HepG2 (cell line): ENCODE data around the gene ALDH3A2. TPM values are rescaled to one million over a fixed set of nuclear protein-coding genes. Genes with fewer than 3 reads are reported as not detected.
A peak's percentile ranks its signal among the peaks of the same experiment; 100 is the strongest.

ENCODE experiments used
- ATF6 ChIP-seq: sonication (generic); formaldehyde crosslinking; conservative IDR thresholded peaks from 2 replicates; pipeline ENCODE4 v1.4.0; 2020; ENCODE audit warnings: missing genetic modification reagents
- BHLHE40 ChIP-seq: IDR thresholded peaks from 2 replicates; pipeline ENCODE4 v1.6.1; 2011; ENCODE audit warnings: low read length, improper control_type of control experiment
- BORCS8-MEF2B ChIP-seq: sonication (generic); formaldehyde crosslinking; IDR thresholded peaks from 2 replicates; pipeline ENCODE4 v1.8.0; 2022; ENCODE audit warnings: mild to moderate bottlenecking, missing genetic modification reagents
- GATAD2A ChIP-seq: IDR thresholded peaks from 2 replicates; pipeline ENCODE4 v1.6.1; 2016
- GMEB1 ChIP-seq: sonication (generic); formaldehyde crosslinking; IDR thresholded peaks from 2 replicates; pipeline ENCODE4 v1.5.1; 2020; ENCODE audit warnings: missing genetic modification reagents, mild to moderate bottlenecking, borderline replicate concordance
- GPN1 ChIP-seq: sonication (generic); formaldehyde crosslinking; IDR thresholded peaks from 2 replicates; pipeline ENCODE4 v1.5.1; 2020; ENCODE audit warnings: missing genetic modification reagents, borderline replicate concordance
- HDAC1 ChIP-seq: sonication (generic); formaldehyde crosslinking; IDR thresholded peaks from 2 replicates; pipeline ENCODE4 v1.5.1; 2020; ENCODE audit warnings: mild to moderate bottlenecking, missing genetic modification reagents
- HNRNPK ChIP-seq: fragments of 200-400 bp; formaldehyde crosslinking; IDR thresholded peaks from 2 replicates; pipeline ENCODE4 v1.6.1; 2018; ENCODE audit warnings: low read length, low read depth, moderate library complexity, mild to moderate bottlenecking; ENCODE audit not compliant: poor library complexity, severe bottlenecking
- HOMEZ ChIP-seq: IDR thresholded peaks from 2 replicates; pipeline ENCODE4 v1.6.1; 2016; ENCODE audit warnings: low read depth
- MLX ChIP-seq: IDR thresholded peaks from 2 replicates; pipeline ENCODE4 v1.6.1; 2016
- NCOA1 ChIP-seq: sonication (generic); formaldehyde crosslinking; IDR thresholded peaks from 2 replicates; pipeline ENCODE4 v1.9.0; 2021; ENCODE audit warnings: missing genetic modification reagents
- NRL ChIP-seq: sonication (generic); formaldehyde crosslinking; IDR thresholded peaks from 2 replicates; pipeline ENCODE4 v1.5.0; 2020; ENCODE audit warnings: missing genetic modification reagents, mild to moderate bottlenecking, moderate library complexity, borderline replicate concordance
- RARA ChIP-seq: IDR thresholded peaks from 2 replicates; pipeline ENCODE4 v1.6.1; 2016; ENCODE audit warnings: missing genetic modification reagents, missing compliant biosample characterization
- TEAD3 ChIP-seq: optimal IDR thresholded peaks from 2 replicates; pipeline ENCODE3; 2016; ENCODE audit warnings: borderline replicate concordance
- ZBTB34 ChIP-seq: sonication (generic); formaldehyde crosslinking; IDR thresholded peaks from 2 replicates; pipeline ENCODE4 v1.8.0; 2022; ENCODE audit warnings: mild to moderate bottlenecking, missing genetic modification reagents
- ZBTB46 ChIP-seq: sonication (generic); formaldehyde crosslinking; IDR thresholded peaks from 2 replicates; pipeline ENCODE4 v1.4.0; 2020; ENCODE audit warnings: mild to moderate bottlenecking, missing genetic modification reagents, borderline replicate concordance
- ZNF292 ChIP-seq: sonication (generic); formaldehyde crosslinking; IDR thresholded peaks from 2 replicates; pipeline ENCODE4 v1.8.1; 2022; ENCODE audit warnings: mild to moderate bottlenecking, low read depth, missing genetic modification reagents, borderline replicate concordance
- ZSCAN25 ChIP-seq: sonication (generic); formaldehyde crosslinking; IDR thresholded peaks from 2 replicates; pipeline ENCODE4 v1.8.0; 2022; ENCODE audit warnings: mild to moderate bottlenecking, missing genetic modification reagents
- polyA plus RNA-seq, 8 experiments: library from polyadenylated mRNA; depleted of rRNA in 3 of 8; stranded (reverse) in 7 of 8; unstranded in 1 of 8; fragments of >200 nt; fragmentation: Illumina TruSeq in 4 of 8; extraction: Trizol in 4 of 8; gene quantifications; 2 replicates each; pipeline versions ENCODE4 v1.2.1 to v1.2.3, GENCODE V29; 2011 to 2016; ENCODE audit warnings: low read depth in 4 of 8, missing spikeins in 1 of 8, mixed read lengths in 1 of 8; ENCODE audit not compliant: insufficient read depth in 1 of 8
- total RNA-seq, 5 experiments: library from RNA; depleted of rRNA; stranded (reverse); fragments of >200 nt; fragmentation: Illumina TruSeq; extraction: Trizol; gene quantifications; 2 replicates each; pipeline ENCODE4 v1.2.3, GENCODE V29; 2016; ENCODE audit warnings: low read depth in 1 of 5

ALDH3A2 gene
- total and polyA plus RNA-seq, 2 of the 13 experiments (the other 11 are each of a cell fraction or from before 2014, with no cell fraction given): 80.8 to 180 TPM

- peak; percentile 26; the same call in 1 of the 2 replicates for TF ChIP-seq GMEB1 (CRISPR knock-in tag)
- TF ChIP-seq GPN1: no peak
- peak; percentile 51; the same call in 1 of the 2 replicates for TF ChIP-seq ZBTB34 (CRISPR knock-in tag)
- TF ChIP-seq NCOA1 (CRISPR knock-in tag): 0 out of 2 replicates have a peak, but pooled peaks have one; percentile 60
- TF ChIP-seq MLX (CRISPR knock-in tag): peak; percentile 91
- peak; percentile 64; the same call in 1 of the 2 replicates for TF ChIP-seq GATAD2A (CRISPR knock-in tag)
- TF ChIP-seq ATF6 (CRISPR knock-in tag): no peak
- peak; percentile 92 for TF ChIP-seq ZSCAN25 (CRISPR knock-in tag)
- no peak for TF ChIP-seq HNRNPK
- peak; percentile 49; the same call in 1 of the 2 replicates for TF ChIP-seq HDAC1 (CRISPR knock-in tag)
- 0 out of 2 replicates have a peak, but pooled peaks have one; percentile 17 for TF ChIP-seq HOMEZ (CRISPR knock-in tag)
- TF ChIP-seq BHLHE40: peak; percentile 88
- peak; percentile 69; the same call in 1 of the 2 replicates for TF ChIP-seq RARA
- peak; percentile 68 for TF ChIP-seq BORCS8-MEF2B (CRISPR knock-in tag)
- peak; percentile 49; the same call in 1 of the 2 replicates for TF ChIP-seq NRL
- TF ChIP-seq ZNF292 (CRISPR knock-in tag): peak; percentile 72; the same call in 1 of the 2 replicates
- peak; percentile 60 for TF ChIP-seq TEAD3 (CRISPR knock-in tag)
- no peak for TF ChIP-seq ZBTB46
Measured at GRCh38 chr17:19720631-19721426, 72.3 kb downstream of the ALDH3A2 start (continued).
